ENCODE results near the gene SMS.

- no peak for TF ChIP-seq CTCF (conservative IDR thresholded peaks at IDR 0.05)
- no peak for TF ChIP-seq ZFX (IDR thresholded peaks at IDR 0.05)
These were observed 603 bp upstream of the SMS start for GRCh38 chrX:21939906-21940305.
